H54 (cell line): ENCODE results near the gene HEY2.

Experiments
- DNase-seq: peaks from one replicate; pipeline ENCODE4 v3.0.0; 2011; ENCODE audit warnings: low spot score, mixed read lengths; ENCODE audit not compliant: insufficient read length
- FAIRE-seq: peaks from 3 replicates; lab custom pipeline; 2011; peaks lifted over from hg19 to GRCh38; lab: Jason Lieb, UNC
- POLR2A ChIP-seq: IDR thresholded peaks from 2 replicates; pipeline ENCODE4 v1.6.1; 2011; ENCODE audit warnings: low read depth, mild to moderate bottlenecking, low read length

The HEY2 gene

GRCh38 chr6:125791151-125791819 lies 41.9 kb downstream of the HEY2 start:
- DNase-seq = peak; percentile 11
- FAIRE-seq = peak; percentile 50

GRCh38 chr6:125791820-125792165 lies 42.4 kb downstream of the HEY2 start:
- DNase-seq (no peak), FAIRE-seq (no peak)
- TF ChIP-seq POLR2A = no peak

More at GRCh38 chr6:125791151-125791819, 41.9 kb downstream of the HEY2 start:
- TF ChIP-seq POLR2A = no peak; the same call in 1 of the 2 replicates

- no peak for TF ChIP-seq POLR2A
- DNase-seq = no peak
- no peak for FAIRE-seq
Measured at GRCh38 chr6:125792172-125792571, 42.7 kb downstream of the HEY2 start.

- TF ChIP-seq POLR2A = no peak
- FAIRE-seq = no peak
- DNase-seq = no peak
Measured at GRCh38 chr6:125792680-125793079, 43.2 kb downstream of the HEY2 start.

- FAIRE-seq (no peak), DNase-seq (no peak)
- no peak for TF ChIP-seq POLR2A
Measured at GRCh38 chr6:125793280-125793679, 43.8 kb downstream of the HEY2 start.

- no peak for TF ChIP-seq POLR2A
- FAIRE-seq (no peak), DNase-seq (no peak)
Measured at GRCh38 chr6:125793863-125794262, 44.4 kb downstream of the HEY2 start.

GRCh38 chr6:125794342-125795137 lies 45.1 kb downstream of the HEY2 start:
- TF ChIP-seq POLR2A = no peak
- FAIRE-seq (no peak), DNase-seq (no peak)

GRCh38 chr6:125795301-125795700 lies 45.9 kb downstream of the HEY2 start:
- DNase-seq = no peak
- TF ChIP-seq POLR2A = no peak
- no peak for FAIRE-seq

GRCh38 chr6:125797120-125797885 lies 47.9 kb downstream of the HEY2 start:
- no peak for TF ChIP-seq POLR2A
- DNase-seq (no peak), FAIRE-seq (no peak)

- no peak for DNase-seq
- no peak for TF ChIP-seq POLR2A
- no peak for FAIRE-seq
Measured at GRCh38 chr6:125797886-125798444, 48.5 kb downstream of the HEY2 start.

- no peak for DNase-seq
- no peak for FAIRE-seq
Measured at GRCh38 chr6:125798734-125799508, 49.5 kb downstream of the HEY2 start.

GRCh38 chr6:125802383-125802782 lies 53.0 kb downstream of the HEY2 start:
- no peak for DNase-seq
- FAIRE-seq = no peak
- TF ChIP-seq POLR2A = no peak

More at GRCh38 chr6:125798734-125799508, 49.5 kb downstream of the HEY2 start:
- TF ChIP-seq POLR2A = no peak

GRCh38 chr6:125802943-125803377 lies 53.5 kb downstream of the HEY2 start:
- FAIRE-seq (no peak), DNase-seq (no peak)
- TF ChIP-seq POLR2A = no peak
